H1 (cell line): ENCODE data around the gene ACADVL. TPM values are rescaled to one million over a fixed set of nuclear protein-coding genes. Genes with fewer than 3 reads are reported as not detected.

Source experiments
- CTCF ChIA-PET: fragments of 300-600 bp; sonication (Branson Sonifier 250); formaldehyde crosslinking; loops from one replicate; lab custom pipeline; 2021; ENCODE audit not compliant: partially characterized antibody; lab: Charles Lee
- POLR2A ChIA-PET: fragments of 300-600 bp; sonication (Branson Sonifier 250); formaldehyde crosslinking; loops from one replicate; lab custom pipeline; 2021; ENCODE audit warnings: inconsistent platforms; ENCODE audit not compliant: partially characterized antibody; lab: Charles Lee
- DNase-seq, 2 experiments: peaks; one replicate each; pipeline versions ENCODE4 v3.0.0 to v3.0.0-alpha.2; 2010 to 2022; ENCODE audit warnings: low spot score in 2 of 2, low read depth in 1 of 2, mixed read lengths in 1 of 2
- FAIRE-seq: peaks from 2 replicates; lab custom pipeline; 2011; peaks lifted over from hg19 to GRCh38; lab: Jason Lieb, UNC
- H2AFZ ChIP-seq: 2 replicates; pipeline ENCODE4 v1.8.1; 2012; ENCODE audit warnings: low read length, inconsistent platforms
- H2AK5ac ChIP-seq: 2 replicates; pipeline ENCODE4 v1.6.1; 2013; ENCODE audit warnings: low read depth, low read length
- H2BK120ac ChIP-seq: replicated peaks from 2 replicates; pipeline ENCODE3; 2013; ENCODE audit warnings: low read depth, low read length, inconsistent platforms
- H2BK12ac ChIP-seq: 2 replicates; pipeline ENCODE4 v1.6.1; 2013; ENCODE audit warnings: low read depth, low read length
- H2BK15ac ChIP-seq: 2 replicates; pipeline ENCODE4 v1.6.1; 2013; ENCODE audit warnings: low read length
- H2BK20ac ChIP-seq: 2 replicates; pipeline ENCODE4 v1.6.1; 2013; ENCODE audit warnings: low read length
- H2BK5ac ChIP-seq: 2 replicates; pipeline ENCODE4 v1.6.1; 2013; ENCODE audit warnings: low read depth, low read length
- H3K14ac ChIP-seq: 2 replicates; pipeline ENCODE4 v1.6.1; 2013; ENCODE audit warnings: inconsistent platforms; ENCODE audit not compliant: insufficient read length
- H3K18ac ChIP-seq: 2 replicates; pipeline ENCODE4 v1.6.1; 2013; ENCODE audit warnings: low read length; ENCODE audit errors: extremely low read depth
- H3K23ac ChIP-seq: 2 replicates; pipeline ENCODE4 v1.6.1; 2013; ENCODE audit warnings: inconsistent platforms; ENCODE audit not compliant: insufficient read length
- H3K23me2 ChIP-seq: 2 replicates; pipeline ENCODE4 v1.6.1; 2013; ENCODE audit warnings: low read depth, low read length
- H3K27ac ChIP-seq: 2 replicates; pipeline ENCODE4 v1.6.1; 2011; ENCODE audit warnings: low read depth, low read length, inconsistent platforms
- H3K27me3 ChIP-seq, 4 experiments: replicated peaks in 1 of 4; 1 replicate in 1 of 4; 2 replicates in 3 of 4; pipeline versions ENCODE4 v1.6.1 to v1.8.1; 2011 to 2013; ENCODE audit warnings: low read length in 3 of 4, mild to moderate bottlenecking in 3 of 4, inconsistent platforms in 2 of 4, mixed read lengths in 2 of 4, moderate library complexity in 1 of 4; ENCODE audit not compliant: control insufficient read depth in 3 of 4, insufficient read depth in 3 of 4; ENCODE audit errors: extremely low read depth in 1 of 4
- H3K36me3 ChIP-seq, 4 experiments: 2 replicates each; pipeline versions ENCODE4 v1.6.1 to v1.8.1; 2011 to 2013; ENCODE audit warnings: mild to moderate bottlenecking in 4 of 4, low read length in 3 of 4, moderate library complexity in 2 of 4, control low read depth in 1 of 4, inconsistent platforms in 1 of 4; ENCODE audit not compliant: insufficient read depth in 4 of 4, control insufficient read depth in 2 of 4
- H3K4ac ChIP-seq: replicated peaks from 2 replicates; pipeline ENCODE3; 2013; ENCODE audit warnings: low read length, low read depth, mixed read lengths, inconsistent platforms; ENCODE audit not compliant: insufficient read length
- H3K4me1 ChIP-seq, 4 experiments: replicated peaks in 1 of 4; 1 replicate in 1 of 4; 2 replicates in 3 of 4; pipeline versions ENCODE4 v1.6.1 to v1.8.1; 2011 to 2013; ENCODE audit warnings: low read length in 3 of 4, inconsistent platforms in 2 of 4, mixed read lengths in 1 of 4; ENCODE audit not compliant: insufficient read depth in 4 of 4, control insufficient read depth in 3 of 4
- H3K4me2 ChIP-seq, 2 experiments: 2 replicates each; pipeline versions ENCODE4 v1.6.1 to v1.8.1; 2011 to 2013; ENCODE audit warnings: low read depth in 2 of 2, low read length in 2 of 2, control low read depth in 1 of 2, inconsistent platforms in 1 of 2, mild to moderate bottlenecking in 1 of 2; ENCODE audit not compliant: insufficient read depth in 1 of 2
- H3K4me3 ChIP-seq, 4 experiments: fragments of 200-600, 300-600 bp in 1 of 4; sonication (generic), shearing (Covaris generic), sonication (Bioruptor Twin) in 1 of 4; 2 replicates each; pipeline versions ENCODE4 v1.5.1 to v1.8.1; 2011 to 2016; ENCODE audit warnings: low read length in 4 of 4, low read depth in 3 of 4, control low read depth in 2 of 4, inconsistent platforms in 2 of 4, mild to moderate bottlenecking in 2 of 4, mixed read lengths in 1 of 4, moderate library complexity in 1 of 4; ENCODE audit not compliant: insufficient read depth in 2 of 4; ENCODE audit errors: extremely low read depth in 1 of 4
- H3K56ac ChIP-seq: replicated peaks from 2 replicates; pipeline ENCODE3; 2013; ENCODE audit warnings: low read depth, mild to moderate bottlenecking, mixed read lengths, low read length, inconsistent platforms; ENCODE audit not compliant: insufficient read length
- H3K79me1 ChIP-seq: 2 replicates; pipeline ENCODE4 v1.6.1; 2013; ENCODE audit warnings: low read depth, low read length, control low read depth
- H3K79me2 ChIP-seq, 2 experiments: 2 replicates each; pipeline versions ENCODE4 v1.6.1 to v1.8.1; 2012 to 2013; ENCODE audit warnings: low read length in 2 of 2, mild to moderate bottlenecking in 2 of 2, inconsistent platforms in 1 of 2; ENCODE audit not compliant: insufficient read depth in 2 of 2, control insufficient read depth in 1 of 2
- H3K9ac ChIP-seq, 4 experiments: replicated peaks in 1 of 4; 1 replicate in 1 of 4; 2 replicates in 3 of 4; pipeline versions ENCODE4 v1.6.1 to v1.8.1; 2011 to 2013; ENCODE audit warnings: low read depth in 3 of 4, low read length in 3 of 4, control low read depth in 2 of 4, mild to moderate bottlenecking in 2 of 4, moderate library complexity in 2 of 4, inconsistent platforms in 1 of 4; ENCODE audit errors: extremely low read depth in 1 of 4
- H3K9me3 ChIP-seq, 2 experiments: 2 replicates each; pipeline versions ENCODE4 v1.6.1 to v1.8.1; 2012 to 2013; ENCODE audit warnings: mild to moderate bottlenecking in 2 of 2, moderate library complexity in 2 of 2, control low read depth in 1 of 2, inconsistent platforms in 1 of 2, low read depth in 1 of 2, low read length in 1 of 2, mixed read lengths in 1 of 2; ENCODE audit not compliant: insufficient read depth in 2 of 2
- H4K20me1 ChIP-seq, 2 experiments: replicated peaks in 1 of 2; 2 replicates each; pipeline versions ENCODE3 to v1.8.1; 2011 to 2013; ENCODE audit warnings: inconsistent platforms in 2 of 2, low read length in 2 of 2, mild to moderate bottlenecking in 1 of 2; ENCODE audit not compliant: insufficient read depth in 2 of 2, control insufficient read depth in 1 of 2
- H4K5ac ChIP-seq: 2 replicates; pipeline ENCODE4 v1.6.1; 2013; ENCODE audit warnings: low read length, low read depth, mixed read lengths, inconsistent platforms; ENCODE audit not compliant: insufficient read length
- H4K8ac ChIP-seq: 2 replicates; pipeline ENCODE4 v1.8.0; 2013; ENCODE audit warnings: mild to moderate bottlenecking, moderate library complexity, low read length, inconsistent platforms; ENCODE audit not compliant: insufficient read depth; ENCODE audit errors: extremely low read depth
- H4K91ac ChIP-seq: replicated peaks from 2 replicates; pipeline ENCODE3; 2013; ENCODE audit warnings: low read length, mixed read lengths, inconsistent platforms; ENCODE audit not compliant: insufficient read length
- BACH1 ChIP-seq: IDR thresholded peaks from 2 replicates; pipeline ENCODE4 v1.6.1; 2012; ENCODE audit warnings: low read length, improper control_type of control experiment
- CHD1 ChIP-seq: IDR thresholded peaks from 2 replicates; pipeline ENCODE4 v1.6.1; 2012; ENCODE audit warnings: low read depth, low read length, improper control_type of control experiment
- CTBP2 ChIP-seq: IDR thresholded peaks from 2 replicates; pipeline ENCODE4 v1.7.0; 2011; ENCODE audit warnings: borderline replicate concordance, mild to moderate bottlenecking, moderate library complexity, mixed read lengths, low read length; ENCODE audit not compliant: insufficient read depth, insufficient read length
- KDM1A ChIP-seq: fragments of 200-600, 300-600 bp; sonication (generic); IDR thresholded peaks from 2 replicates; pipeline ENCODE4 v1.7.1; 2016; ENCODE audit warnings: mild to moderate bottlenecking, low read length, borderline replicate concordance
- NANOG ChIP-seq: IDR thresholded peaks from 2 replicates; pipeline ENCODE4 v1.6.1; 2011; ENCODE audit warnings: low read length, low read depth, mild to moderate bottlenecking, inconsistent platforms; ENCODE audit not compliant: insufficient read depth, poor library complexity, severe bottlenecking
- PHF8 ChIP-seq: fragments of 200-600 bp; sonication (generic); conservative IDR thresholded peaks from 2 replicates; pipeline ENCODE4 v1.7.1; 2012; ENCODE audit warnings: low read depth, mild to moderate bottlenecking, inconsistent platforms, low read length, moderate library complexity
- SAP30 ChIP-seq: fragments of 300-600 bp; sonication (generic); IDR thresholded peaks from 2 replicates; pipeline ENCODE4 v1.7.1; 2012; ENCODE audit warnings: low read length, moderate library complexity, mild to moderate bottlenecking, inconsistent platforms; ENCODE audit not compliant: insufficient read depth, insufficient replicate concordance
- SIN3A ChIP-seq, 2 experiments: IDR thresholded peaks in 1 of 2; conservative IDR thresholded peaks in 1 of 2; 2 replicates each; pipeline ENCODE4 v1.6.1; 2011 to 2012; ENCODE audit warnings: low read length in 2 of 2, improper control_type of control experiment in 1 of 2, low read depth in 1 of 2, mild to moderate bottlenecking in 1 of 2
- WGBS, 2 experiments: shearing (Covaris generic) in 1 of 2; methylation state at CpG; one replicate each; pipeline versions ENCODE4 v1.1.6 to v1.1.7; 2013 to 2015; ENCODE audit warnings: low lambda C conversion rate in 2 of 2, mixed read lengths in 2 of 2, inconsistent platforms in 1 of 2, low coverage in 1 of 2, missing lambda C conversion rate in 1 of 2; ENCODE audit not compliant: insufficient replicate concordance in 2 of 2, insufficient coverage in 1 of 2, insufficient read length in 1 of 2; ENCODE audit errors: extremely low coverage in 1 of 2, missing lambda C conversion rate in 1 of 2; 5-methylcytosine and 5-hydroxymethylcytosine counted together
- polyA plus RNA-seq, 7 experiments: library from polyadenylated mRNA; depleted of rRNA in 3 of 7; stranded (reverse) in 5 of 7; unstranded in 2 of 7; fragments of >200 nt in 5 of 7; fragments of 200-250 nt in 2 of 7; gene quantifications; 1 replicate in 5 of 7; 2 replicates in 1 of 7; 4 replicates in 1 of 7; pipeline versions ENCODE4 v1.2.1 to v1.2.3, GENCODE V29; 2011 to 2013; ENCODE audit warnings: missing spikeins in 2 of 7, mixed read lengths in 2 of 7
- total RNA-seq: library from RNA; stranded (reverse); fragmentation: NEBNext Ultra II Directional; extraction: Animal tissue kit (Norgen Biotek cat#: 25700); gene quantifications from 2 replicates; pipeline ENCODE4 v1.2.1, GENCODE V29; 2021

Gene ACADVL
- total and polyA plus RNA-seq, 2 of the 8 experiments (the other 6 are each of a cell fraction or from before 2014, with no cell fraction given), result 181 to 231 TPM

DNA sequence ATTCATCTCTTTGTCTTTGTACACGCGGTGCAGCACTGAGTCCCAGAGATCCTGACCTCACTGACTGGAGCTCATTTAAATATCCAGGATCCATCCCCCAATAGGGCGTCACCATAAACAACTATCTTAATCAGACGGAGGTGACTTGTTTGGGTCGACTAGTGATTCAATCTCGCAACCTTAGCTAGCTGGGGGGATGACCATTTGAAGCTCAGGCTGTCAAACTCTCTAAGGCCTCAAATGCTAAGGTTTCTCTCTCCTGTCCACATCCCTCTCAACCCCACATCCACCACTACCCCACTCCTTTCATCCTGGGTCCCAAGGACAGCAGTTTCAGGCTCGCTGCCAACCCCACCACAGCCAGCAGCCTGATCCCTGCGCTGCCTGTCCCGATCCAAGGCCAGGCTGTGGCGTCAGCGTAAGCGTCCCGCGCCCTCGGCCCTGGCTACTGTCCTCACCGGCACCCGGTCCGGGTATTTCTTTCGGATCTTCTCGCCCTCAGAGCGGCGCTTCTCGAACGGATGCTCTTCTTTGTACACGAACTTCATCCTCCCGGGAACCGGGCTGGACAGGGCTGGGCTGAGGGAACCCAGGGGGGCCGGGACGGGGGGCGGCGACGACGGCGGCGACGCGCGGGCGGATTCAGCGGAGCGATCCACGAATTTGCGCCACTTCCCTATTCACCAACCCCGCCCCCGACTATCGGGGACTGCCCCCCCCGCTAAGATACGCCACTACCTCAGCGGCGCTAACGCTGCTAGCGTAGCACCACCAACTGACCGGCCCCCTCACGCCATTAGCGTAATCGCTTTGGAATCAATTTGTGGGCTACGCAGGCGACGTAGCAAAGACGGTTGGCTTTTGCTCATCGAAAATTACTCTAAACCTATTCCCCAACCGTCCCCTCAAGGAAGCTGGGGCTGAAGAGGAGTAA lies 22.3 kb downstream of the ACADVL start, which contains the start of gene GABARAP:
TSS of gene GABARAP (minus strand) at position 667 of the 934 bp plus-strand sequence. CDS start at position 548, 119 bp downstream.
- FAIRE-seq, result peak; percentile 65
- peaks cover 8 to 18% (median 10%) of the 10 kb centered on the region in 4 experiments for H3K4me1 ChIP-seq
- no peaks in the 10 kb centered on the region for H3K9me3 ChIP-seq
- H2BK5ac ChIP-seq, result peak within 1 kb of the TSS; percentile 99
- H4K5ac ChIP-seq, result peak within 1 kb of the TSS; percentile 84
- H3K23ac ChIP-seq, result no peak within 1 kb of the TSS
- peak within 1 kb of the TSS; percentile 98 for H3K18ac ChIP-seq
- peak in 1 of 2 experiments; percentile 97 for DNase-seq
- peak within 1 kb of the TSS; percentile 64; the same call in 1 of the 2 replicates for H2BK12ac ChIP-seq
- H4K20me1 ChIP-seq, result peaks cover 2 to 4% of the 10 kb centered on the region in 2 experiments
- H3K56ac ChIP-seq, result peak within 1 kb of the TSS; percentile 63
- H3K4me2 ChIP-seq, result peak within 1 kb of the TSS; percentile 92 to 93
- H3K14ac ChIP-seq, result no peak within 1 kb of the TSS
- peak within 1 kb of the TSS; percentile 92 for H2AFZ ChIP-seq
- peak within 1 kb of the TSS; percentile 34 for H2BK120ac ChIP-seq
- no peaks in the 10 kb centered on the region for H3K27me3 ChIP-seq
- peaks cover 9 to 42% (median 24%) of the 10 kb centered on the region in 4 experiments; a peak in 6 of 8 replicates for H3K36me3 ChIP-seq
- peak within 1 kb of the TSS; percentile 71 for H4K91ac ChIP-seq
- H3K23me2 ChIP-seq, result peaks cover 18% of the 10 kb centered on the region
- no peak within 1 kb of the TSS for H2BK20ac ChIP-seq
- 1% methylated on average over 24 of the region's 62 CpGs; no CpG with 5 or more reads in 1 of the 2 experiments for WGBS, 2 experiments
- H3K79me1 ChIP-seq, result peaks cover 8% of the 10 kb centered on the region
- peak within 1 kb of the TSS; percentile 63 for H3K4ac ChIP-seq
- H4K8ac ChIP-seq, result peak within 1 kb of the TSS; percentile 88
- peak within 1 kb of the TSS; percentile 45; the same call in 1 of the 2 replicates for H2AK5ac ChIP-seq
- H3K9ac ChIP-seq, result peak within 1 kb of the TSS; percentile 83 to 98 (median 94)
- peaks cover 0 to 36% of the 10 kb centered on the region in 2 experiments; a peak in 2 of 4 replicates for H3K79me2 ChIP-seq
- ChIA-PET CTCF (interaction anchor here (0.8 to 4.1 kb wide), 13 partner anchors 9 to 215 kb away, joined by 3 to 27 read pairs (median 4); partner anchors contain the start of genes ACADVL and SLC2A4), POLR2A (interaction anchor here (0.8 to 19.7 kb wide), 22 partner anchors 6 to 347 kb away, joined by 3 to 386 read pairs (median 6); partner anchors contain the start of genes ACADVL, CD68, CLDN7 and CTDNEP1)
- peak within 1 kb of the TSS; percentile 94 for H3K27ac ChIP-seq
- H2BK15ac ChIP-seq, result 0 out of 2 replicates have a peak within 1 kb of the TSS, but pooled peaks have one; percentile 5
- peak within 1 kb of the TSS; percentile 73 to 90 (median 84) for H3K4me3 ChIP-seq
- TF ChIP-seq CTBP2 (no peak), KDM1A (no peak), PHF8 (peak; percentile 11; the same call in 1 of the 2 replicates), SAP30 (no peak), NANOG (no peak), CHD1 (no peak), SIN3A (conservative IDR thresholded peaks at IDR 0.05 in 1 of 2, IDR thresholded peaks at IDR 0.05 in 1 of 2; ENCODE audit: low read depth in 1 of 2, low read length in 2 of 2) (0 out of 4 replicates have a peak, but pooled peaks of 1 of the 2 experiments have one; percentile 27), BACH1 (no peak)
